ENCODE results near the gene NAA25. TPM values are rescaled to one million over a fixed set of nuclear protein-coding genes. Genes with fewer than 3 reads are reported as not detected.

Gene NAA25
- total and polyA plus RNA-seq, 2 of the 4 experiments (the other 2 are of a cell fraction) = 10.3 to 25.5 TPM

- peak overlapping the region; percentile 16 for H2AFZ ChIP-seq (replicated peaks; ENCODE audit: low read length, poor library complexity)
- H3K4me2 ChIP-seq (ENCODE audit: low read depth, low read length) = no peak overlapping the region
- no TSS peak for BruUV-seq (replicated peaks)
- POLR2A ChIA-PET (ENCODE audit: unreplicated experiment) = no interaction called here
- H3K9me3 ChIP-seq (ENCODE audit: control insufficient read depth, insufficient read depth, low read length) = no peaks in the 10 kb centered on the region
- intact Hi-C loops (cut with micrococcal nuclease) (no loop called here), dilution Hi-C loops (cut with HindIII; ENCODE audit: low sequenced_read_pairs, unreplicated experiment) (no loop called here), in situ Hi-C loops (cut with MboI; ENCODE audit: low sequenced_read_pairs) (no loop called here)
- H3K23ac ChIP-seq (ENCODE audit: low read depth, low read length) = no peak overlapping the region
- H3K27me3 ChIP-seq (ENCODE audit: control insufficient read depth, insufficient read depth, low read length) = no peaks in the 10 kb centered on the region
- H3K56ac ChIP-seq (ENCODE audit: extremely low read depth, insufficient read depth, low read length) = no peak overlapping the region
- DNase-seq = peak; percentile 79
- CTCF ChIA-PET = no interaction called here
- H2AK5ac ChIP-seq (ENCODE audit: low read depth, low read length) = peak overlapping the region; percentile 1; the same call in 1 of the 2 replicates
- no peak overlapping the region for H3K4me3 ChIP-seq (ENCODE audit: insufficient read depth, low read depth, low read length)
- H4K8ac ChIP-seq (ENCODE audit: low read depth in 2 of 2, low read length in 2 of 2) = peak overlapping the region in 1 of 2 experiments; percentile 58; a peak in 1 of 4 replicates
- no peak overlapping the region for H2BK20ac ChIP-seq (ENCODE audit: low read depth, low read length)
- peak overlapping the region; percentile 34 for H3K4ac ChIP-seq (ENCODE audit: low read depth, low read length)
- WGBS, 2 experiments (ENCODE audit: extremely low coverage in 2 of 2, insufficient read length in 1 of 2) = 40% methylated on average over 2 of the region's 3 CpGs; no CpG with 5 or more reads in 1 of the 2 experiments
- peak; percentile 78 for ATAC-seq (ENCODE audit: low read depth)
- peak overlapping the region; percentile 49 for H4K91ac ChIP-seq (ENCODE audit: insufficient read depth, low read depth, low read length)
- H3K18ac ChIP-seq (ENCODE audit: low read depth, low read length) = no peak overlapping the region
- peak overlapping the region; percentile 23 for H2AK9ac ChIP-seq (replicated peaks; ENCODE audit: low read depth, low read length, poor library complexity)
- H3K27ac ChIP-seq (ENCODE audit: insufficient read depth, low read length) = no peak overlapping the region
- no peak overlapping the region for H2BK15ac ChIP-seq (ENCODE audit: low read depth, low read length)
- H4K5ac ChIP-seq (ENCODE audit: low read depth, low read length) = no peak overlapping the region
- H3K79me1 ChIP-seq (ENCODE audit: low read depth in 1 of 2, low read length in 2 of 2) = peaks cover 14 to 24% of the 10 kb centered on the region in 2 experiments
- no peak overlapping the region for H2BK120ac ChIP-seq (ENCODE audit: low read depth, low read length)
- H4K20me1 ChIP-seq (ENCODE audit: insufficient read depth, low read length) = peaks cover 3% of the 10 kb centered on the region; the same call in 1 of the 2 replicates
- no peak overlapping the region for H2BK5ac ChIP-seq (ENCODE audit: low read depth, low read length, poor library complexity, severe bottlenecking)
- H3K9me1 ChIP-seq (ENCODE audit: insufficient read depth, low read length) = peaks cover 12% of the 10 kb centered on the region
- peaks cover 69% of the 10 kb centered on the region for H3K36me3 ChIP-seq (ENCODE audit: control insufficient read depth, insufficient read depth, low read length)
- H3K14ac ChIP-seq (replicated peaks; ENCODE audit: low read depth, low read length) = peak overlapping the region; percentile 16; the same call in 1 of the 2 replicates
- no peak overlapping the region for H3K9ac ChIP-seq (ENCODE audit: low read depth, low read length)
- TF ChIP-seq CTCF (conservative IDR thresholded peaks at IDR 0.05; ENCODE audit: low read depth, low read length) (no peak), POLR2A (IDR thresholded peaks at IDR 0.05; ENCODE audit: low read depth, low read length) (no peak), MAZ (IDR thresholded peaks at IDR 0.05; ENCODE audit: borderline replicate concordance, low read depth, low read length) (no peak), CHD1 (IDR thresholded peaks at IDR 0.05; ENCODE audit: low read depth, low read length) (no peak), NFE2L2 (IDR thresholded peaks at IDR 0.05; ENCODE audit: low read depth, low read length) (no peak), RAD21 (IDR thresholded peaks at IDR 0.05; ENCODE audit: low read length) (no peak), BHLHE40 (IDR thresholded peaks at IDR 0.05; ENCODE audit: low read depth, low read length) (no peak), RCOR1 (IDR thresholded peaks at IDR 0.05; ENCODE audit: insufficient replicate concordance, low read length) (no peak), SMC3 (IDR thresholded peaks at IDR 0.05; ENCODE audit: low read depth, low read length) (no peak), FOS (IDR thresholded peaks at IDR 0.05; ENCODE audit: low read depth, low read length) (no peak), MXI1 (IDR thresholded peaks at IDR 0.05; ENCODE audit: borderline replicate concordance, low read depth, low read length) (no peak), USF2 (IDR thresholded peaks at IDR 0.05; ENCODE audit: low read depth, low read length) (no peak), MAFK (IDR thresholded peaks at IDR 0.05; ENCODE audit: low read depth, low read length) (no peak), RFX5 (IDR thresholded peaks at IDR 0.05; ENCODE audit: low read depth, low read length) (no peak), CEBPB (IDR thresholded peaks at IDR 0.05; ENCODE audit: low read depth, low read length) (no peak), ELK1 (IDR thresholded peaks at IDR 0.05; ENCODE audit: borderline replicate concordance, low read depth, low read length) (no peak)
- peaks cover 2% of the 10 kb centered on the region; the same call in 1 of the 2 replicates for H3K4me1 ChIP-seq (ENCODE audit: control insufficient read depth, insufficient read depth, low read length)
Measured at GRCh38 chr12:112148031-112148513, 39.5 kb upstream of the NAA25 start.

Data from IMR-90 (cell line).